K562 (cell line): ENCODE data around the gene CEP44. TPM values are rescaled to one million over a fixed set of nuclear protein-coding genes. Genes with fewer than 3 reads are reported as not detected.

ENCODE experiments used
- ATAC-seq: fragments of 200-7000 bp; cut with Tn5 transposase; 3 replicates; pipeline ENCODE4 v1.9.1; 2020; ENCODE audit warnings: moderate library complexity
- BruUV-seq: library from RNA; stranded (reverse); fragments of 400-500 nt; replicated peaks from 2 replicates; lab custom pipeline; 2021; lab: Mats Ljungman, UMichigan
- CTCF ChIA-PET: fragments of 300-600 bp; formaldehyde crosslinking; extraction: SDS; loops from one replicate; lab custom pipeline; 2021; ENCODE audit warnings: low intra/inter-chr PET ratio; lab: Yijun Ruan, JAX
- POLR2A ChIA-PET: fragments of 300-600, 350-650 bp; sonication (Branson Sonifier 250); formaldehyde crosslinking; extraction: SDS; loops from one replicate; lab custom pipeline; 2021; ENCODE audit warnings: antibody characterized with exemption, inconsistent platforms; lab: Yijun Ruan, JAX
- DNase-seq, 4 experiments: peaks; one replicate each; pipeline versions ENCODE4 v3.0.0 to v3.0.0-alpha.2; 2011 to 2018; ENCODE audit warnings: low spot score in 3 of 4, mixed read lengths in 3 of 4; ENCODE audit errors: extremely low read depth in 1 of 4
- FAIRE-seq: peaks from 2 replicates; lab custom pipeline; 2011; peaks lifted over from hg19 to GRCh38; lab: Jason Lieb, UNC
- H2AFZ ChIP-seq: 2 replicates; pipeline ENCODE4 v1.6.0; 2011; ENCODE audit warnings: low read depth, low read length, control low read depth, inconsistent platforms
- H3K27ac ChIP-seq: fragments of 200-600 bp; 3 replicates; pipeline ENCODE4 v1.8.0; 2011; ENCODE audit warnings: low read depth, mild to moderate bottlenecking, control low read depth, inconsistent platforms, low read length, moderate library complexity, mixed read lengths; ENCODE audit errors: extremely low read depth
- H3K27me3 ChIP-seq, 2 experiments: fragments of 300-600 bp in 1 of 2; 2 replicates in 1 of 2; 3 replicates in 1 of 2; pipeline versions ENCODE4 v1.6.0 to v1.8.0; 2011; ENCODE audit warnings: inconsistent platforms in 2 of 2, low read length in 2 of 2, mild to moderate bottlenecking in 1 of 2, mixed read lengths in 1 of 2, moderate library complexity in 1 of 2; ENCODE audit not compliant: control insufficient read depth in 2 of 2, insufficient read depth in 2 of 2
- H3K36me3 ChIP-seq: fragments of 300-600 bp; 3 replicates; pipeline ENCODE4 v1.8.0; 2011; ENCODE audit warnings: mild to moderate bottlenecking, low read length, inconsistent platforms; ENCODE audit not compliant: control insufficient read depth, insufficient read depth
- H3K4me1 ChIP-seq, 2 experiments: fragments of 200-600 bp in 1 of 2; replicated peaks in 1 of 2; 2 replicates in 1 of 2; 3 replicates in 1 of 2; pipeline versions ENCODE4 v1.5.1 to v1.8.0; 2011; ENCODE audit warnings: inconsistent platforms in 2 of 2, low read length in 2 of 2, mild to moderate bottlenecking in 1 of 2, mixed read lengths in 1 of 2, moderate library complexity in 1 of 2; ENCODE audit not compliant: control insufficient read depth in 2 of 2, insufficient read depth in 2 of 2
- H3K4me2 ChIP-seq: 2 replicates; pipeline ENCODE4 v1.6.1; 2011; ENCODE audit warnings: low read length, control low read depth, inconsistent platforms, mixed read lengths; ENCODE audit not compliant: insufficient read depth
- H3K4me3 ChIP-seq: fragments of 200-600 bp; sonication (generic), shearing (Covaris generic); 2 replicates; pipeline ENCODE4 v1.5.1; 2016; ENCODE audit warnings: control low read depth, inconsistent platforms
- H3K79me2 ChIP-seq: fragments of 200-600 bp; 3 replicates; pipeline ENCODE4 v1.8.0; 2011; ENCODE audit warnings: low read length, inconsistent platforms; ENCODE audit not compliant: control insufficient read depth, insufficient read depth
- H3K9ac ChIP-seq, 2 experiments: 2 replicates each; pipeline versions ENCODE4 v1.6.0 to v1.6.1; 2011; ENCODE audit warnings: low read depth in 2 of 2, low read length in 2 of 2, control low read depth in 1 of 2, inconsistent platforms in 1 of 2, mild to moderate bottlenecking in 1 of 2, mixed read lengths in 1 of 2; ENCODE audit not compliant: insufficient read depth in 1 of 2
- H3K9me1 ChIP-seq: one replicate; pipeline ENCODE4 v1.6.0; 2011; ENCODE audit warnings: inconsistent platforms, mild to moderate bottlenecking, low read length, moderate library complexity; ENCODE audit not compliant: control insufficient read depth, insufficient read depth
- H3K9me3 ChIP-seq: replicated peaks from 2 replicates; pipeline ENCODE4 v1.5.1; 2011; ENCODE audit warnings: low read depth, low read length, inconsistent platforms; ENCODE audit not compliant: control insufficient read depth, insufficient read depth
- H4K20me1 ChIP-seq: replicated peaks from 2 replicates; pipeline ENCODE4 v1.6.1; 2011; ENCODE audit warnings: low read length, inconsistent platforms, mixed read lengths; ENCODE audit not compliant: control insufficient read depth, insufficient read depth
- CBX2 ChIP-seq: fragments of 200-600 bp; sonication (generic); IDR thresholded peaks from one replicate; pipeline ENCODE4 v1.6.1; 2012; ENCODE audit warnings: mild to moderate bottlenecking, low read length, inconsistent platforms; ENCODE audit not compliant: insufficient read depth, poor library complexity, severe bottlenecking
- E2F3 ChIP-seq: fragments of 250-450 bp; sonication (Bioruptor Pico); IDR thresholded peaks from 2 replicates; pipeline ENCODE4 v1.4.0; 2020; ENCODE audit warnings: mild to moderate bottlenecking
- E4F1 ChIP-seq: fragments of 250-450 bp; sonication (Bioruptor Pico); IDR thresholded peaks from 2 replicates; pipeline ENCODE4 v1.5.0; 2021; ENCODE audit warnings: mild to moderate bottlenecking, borderline replicate concordance
- ELF2 ChIP-seq: fragments of 250-450 bp; sonication (Bioruptor Pico); IDR thresholded peaks from 2 replicates; pipeline ENCODE4 v1.5.0; 2021; ENCODE audit warnings: mild to moderate bottlenecking
- FOXA1 ChIP-seq: fragments of 450-650 bp; IDR thresholded peaks from 2 replicates; pipeline ENCODE4 v1.6.1; 2016; ENCODE audit warnings: mild to moderate bottlenecking, borderline replicate concordance
- ILF3 ChIP-seq: fragments of 450-650 bp; IDR thresholded peaks from 2 replicates; pipeline ENCODE4 v1.6.1; 2018; ENCODE audit warnings: antibody characterized with exemption, mild to moderate bottlenecking, moderate library complexity, borderline replicate concordance
- JUN ChIP-seq, 2 experiments: sonication (generic) in 1 of 2; formaldehyde crosslinking in 1 of 2; IDR thresholded peaks; 2 replicates each; pipeline versions ENCODE4 v1.6.1 to v1.8.0; 2012 to 2022; ENCODE audit warnings: borderline replicate concordance in 2 of 2, mild to moderate bottlenecking in 2 of 2, improper control_type of control experiment in 1 of 2, low read depth in 1 of 2, low read length in 1 of 2, missing genetic modification reagents in 1 of 2
- KLF10 ChIP-seq: fragments of 250-450 bp; sonication (Bioruptor Pico); IDR thresholded peaks from 2 replicates; pipeline ENCODE4 v1.6.1; 2021; ENCODE audit warnings: matching md5 sums
- MCM5 ChIP-seq: fragments of 450-650 bp; IDR thresholded peaks from 2 replicates; pipeline ENCODE4 v1.6.1; 2016; ENCODE audit warnings: low read depth
- PCBP1 ChIP-seq: fragments of 200-400 bp; formaldehyde crosslinking; IDR thresholded peaks from 2 replicates; pipeline ENCODE4 v1.6.1; 2018; ENCODE audit warnings: mild to moderate bottlenecking, low read depth, low read length; ENCODE audit not compliant: poor library complexity, severe bottlenecking
- POLR3A ChIP-seq: IDR thresholded peaks from 2 replicates; pipeline ENCODE4 v1.6.1; 2011; ENCODE audit warnings: borderline replicate concordance, mild to moderate bottlenecking, moderate library complexity; ENCODE audit not compliant: insufficient read length, insufficient read depth; ENCODE audit errors: extremely low read depth
- SMARCC2 ChIP-seq: fragments of 450-650 bp; IDR thresholded peaks from 2 replicates; pipeline ENCODE4 v1.6.1; 2017; ENCODE audit warnings: antibody characterized with exemption, moderate library complexity, mild to moderate bottlenecking, low read depth
- SRSF3 ChIP-seq: fragments of 200-400 bp; formaldehyde crosslinking; IDR thresholded peaks from 2 replicates; pipeline ENCODE4 v1.6.1; 2016; ENCODE audit warnings: mild to moderate bottlenecking, low read length, moderate library complexity; ENCODE audit not compliant: insufficient read depth
- TCF7 ChIP-seq: sonication (generic); IDR thresholded peaks from 2 replicates; pipeline ENCODE4 v1.6.1; 2016; ENCODE audit warnings: antibody characterized with exemption, borderline replicate concordance
- XRCC4 ChIP-seq: IDR thresholded peaks from one replicate; pipeline ENCODE4 v1.6.1; 2011; ENCODE audit not compliant: insufficient read depth, insufficient read length; ENCODE audit errors: extremely low read depth
- ZNF12 ChIP-seq: sonication (generic); formaldehyde crosslinking; IDR thresholded peaks from 2 replicates; pipeline ENCODE4 v1.4.0; 2020; ENCODE audit warnings: mild to moderate bottlenecking, missing genetic modification reagents
- ZNF184 ChIP-seq: sonication (generic); formaldehyde crosslinking; IDR thresholded peaks from 2 replicates; pipeline ENCODE4 v1.5.0; 2020; ENCODE audit warnings: missing genetic modification reagents
- ZNF717 ChIP-seq: fragments of 250-450 bp; sonication (Bioruptor Pico); IDR thresholded peaks from 2 replicates; pipeline ENCODE4 v1.5.0; 2021
- ZSCAN32 ChIP-seq: fragments of 450-650 bp; formaldehyde crosslinking; IDR thresholded peaks from 2 replicates; pipeline ENCODE4 v1.4.0; 2020; ENCODE audit warnings: mild to moderate bottlenecking, moderate library complexity
- WGBS: fragments of 100-300 bp; shearing (Covaris generic); methylation state at CpG from one replicate; pipeline ENCODE4 v1.1.6; 2016; ENCODE audit warnings: low coverage, mixed read lengths; ENCODE audit not compliant: insufficient coverage; ENCODE audit errors: missing lambda C conversion rate; 5-methylcytosine and 5-hydroxymethylcytosine counted together
- in situ Hi-C: fragments of 300-500 bp; cut with MboI; formaldehyde crosslinking; loops from 4 replicates; pipeline ENCODE4 v1.15.0; 2018; ENCODE audit warnings: inconsistent platforms, mixed read lengths
- intact Hi-C: fragments of 100-400 bp; cut with micrococcal nuclease; formaldehyde crosslinking; loops from 2 replicates; pipeline ENCODE4 v1.14.2; 2022
- polyA plus RNA-seq, 8 experiments: library from polyadenylated mRNA; depleted of rRNA in 4 of 8; stranded (reverse) in 5 of 8; unstranded in 3 of 8; fragments of >200 nt; fragmentation: Nextera tagmentation in 2 of 8; fragmentation: Illumina TruSeq in 1 of 8; extraction: Ambion mirVana in 2 of 8; extraction: Trizol in 1 of 8; gene quantifications; 2 replicates each; pipeline versions ENCODE4 v1.2.1 to v1.2.3, GENCODE V29; 2011 to 2014; ENCODE audit warnings: inconsistent platforms in 1 of 8, missing spikeins in 1 of 8
- total RNA-seq, 7 experiments: library from RNA; depleted of rRNA in 6 of 7; stranded (reverse); fragments of >200 nt in 6 of 7; fragmentation: Illumina TruSeq in 2 of 7; extraction: Trizol in 2 of 7; gene quantifications; 2 replicates each; pipeline versions ENCODE4 v1.2.1 to v1.2.3, GENCODE V29; 2011 to 2021; ENCODE audit warnings: low replicate concordance in 1 of 7
- TF ChIP-seq, protein P1 (sequence below): fragments of 450-650 bp; IDR thresholded peaks from 2 replicates; pipeline ENCODE4 v1.7.0; 2016; ENCODE audit warnings: borderline replicate concordance

Gene CEP44
- total and polyA plus RNA-seq, 9 of the 15 experiments (the other 6 are each of a cell fraction or from before 2014, with no cell fraction given), result 19.6 to 45.0 (median 24.4) TPM

GRCh38 chr4:174334628-174335027, 50.9 kb downstream of the CEP44 start (continued):
- TF ChIP-seq E4F1 (no peak), KLF10 (CRISPR knock-in tag) (no peak), ZSCAN32 (CRISPR knock-in tag) (no peak), POLR3A (no peak), ZNF717 (CRISPR knock-in tag) (no peak), TCF7 (no peak), FOXA1 (no peak)
- TF ChIP-seq, all 486 proteins: peak for 0

GRCh38 chr4:174340714-174341113, 57.0 kb downstream of the CEP44 start:
- Histone ChIP-seq H3K4me2 (no peak overlapping the region), H3K27me3 (no peaks in the 10 kb centered on the region), H3K4me3 (no peak overlapping the region), H3K4me1 (no peaks in the 10 kb centered on the region), H3K9me3 (no peaks in the 10 kb centered on the region), H3K9me1 (no peaks in the 10 kb centered on the region), H3K27ac (no peak overlapping the region), H3K9ac (no peak overlapping the region), H2AFZ (no peak overlapping the region), H4K20me1 (no peaks in the 10 kb centered on the region), H3K36me3 (no peaks in the 10 kb centered on the region), H3K79me2 (no peaks in the 10 kb centered on the region)
- BruUV-seq, result no TSS peak
- in situ Hi-C loops (no loop called here), intact Hi-C loops (no loop called here)
- CTCF ChIA-PET, result no interaction called here
- no peak for ATAC-seq
- 53% methylated on average over 2 of the region's 2 CpGs for WGBS
- POLR2A ChIA-PET, result no interaction called here
- no peak for DNase-seq
- no peak for FAIRE-seq
- TF ChIP-seq JUN (IDR thresholded peaks at IDR 0.05; ENCODE audit: borderline replicate concordance, low read depth, low read length) (no peak), JUN (CRISPR knock-in tag; IDR thresholded peaks at IDR 0.05; ENCODE audit: borderline replicate concordance) (no peak), CBX2 (no peak), SMARCC2 (no peak), MCM5 (no peak), E2F3 (CRISPR knock-in tag) (no peak), XRCC4 (no peak), SRSF3 (no peak), PCBP1 (no peak), ILF3 (no peak), ZNF12 (CRISPR knock-in tag) (no peak), ELF2 (CRISPR knock-in tag) (no peak), ZNF184 (CRISPR knock-in tag) (no peak)
- TF ChIP-seq, protein P1, sequence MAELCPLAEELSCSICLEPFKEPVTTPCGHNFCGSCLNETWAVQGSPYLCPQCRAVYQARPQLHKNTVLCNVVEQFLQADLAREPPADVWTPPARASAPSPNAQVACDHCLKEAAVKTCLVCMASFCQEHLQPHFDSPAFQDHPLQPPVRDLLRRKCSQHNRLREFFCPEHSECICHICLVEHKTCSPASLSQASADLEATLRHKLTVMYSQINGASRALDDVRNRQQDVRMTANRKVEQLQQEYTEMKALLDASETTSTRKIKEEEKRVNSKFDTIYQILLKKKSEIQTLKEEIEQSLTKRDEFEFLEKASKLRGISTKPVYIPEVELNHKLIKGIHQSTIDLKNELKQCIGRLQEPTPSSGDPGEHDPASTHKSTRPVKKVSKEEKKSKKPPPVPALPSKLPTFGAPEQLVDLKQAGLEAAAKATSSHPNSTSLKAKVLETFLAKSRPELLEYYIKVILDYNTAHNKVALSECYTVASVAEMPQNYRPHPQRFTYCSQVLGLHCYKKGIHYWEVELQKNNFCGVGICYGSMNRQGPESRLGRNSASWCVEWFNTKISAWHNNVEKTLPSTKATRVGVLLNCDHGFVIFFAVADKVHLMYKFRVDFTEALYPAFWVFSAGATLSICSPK, result no peak
